ENCODE results near the gene TSPAN10. TPM values are rescaled to one million over a fixed set of nuclear protein-coding genes. Genes with fewer than 3 reads are reported as not detected.

The TSPAN10 gene
- total RNA-seq, 1 experiment from 2014 or later, result 3.5 TPM

DNA sequence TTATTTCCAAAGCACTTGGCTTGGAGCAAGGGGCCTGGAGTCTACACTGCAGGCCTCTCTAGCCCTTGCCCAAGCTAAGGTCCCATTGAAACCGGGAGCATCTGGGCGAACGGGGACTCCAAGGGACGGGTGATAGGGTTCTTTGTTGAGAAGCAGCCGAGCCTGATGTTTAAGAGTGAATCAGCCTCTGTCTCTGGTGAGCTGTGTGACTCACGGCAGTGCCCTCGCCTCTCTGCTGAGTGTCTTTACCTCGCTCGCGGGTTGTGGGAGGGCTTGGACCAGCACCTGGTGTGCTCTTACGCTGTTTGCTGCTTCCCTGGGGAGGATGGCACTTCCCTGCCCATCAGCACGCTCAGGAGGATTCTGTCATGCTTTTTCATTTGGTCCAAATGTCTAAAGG, 48.1 kb downstream of the TSPAN10 start:
- H3K79me2 ChIP-seq (ENCODE audit: low read length), result peaks cover 86% of the 10 kb centered on the region
- ATAC-seq (peak; percentile 62), DNase-seq (peak; percentile 88)
- intact Hi-C loops (cut with micrococcal nuclease), result no loop called here
- no peak for TF ChIP-seq CTCF (conservative IDR thresholded peaks at IDR 0.05; ENCODE audit: low read depth, low read length)
- H3K4me1 ChIP-seq (ENCODE audit: insufficient read depth, low read length), result peaks cover 24% of the 10 kb centered on the region
- peak overlapping the region; percentile 87 for H3K4me3 ChIP-seq (ENCODE audit: low read length)
- peaks cover 54% of the 10 kb centered on the region for H4K20me1 ChIP-seq (ENCODE audit: low read length)
- H3K9me3 ChIP-seq (ENCODE audit: low read length), result no peaks in the 10 kb centered on the region
- CTCF ChIA-PET, result no interaction called here
- H3K27me3 ChIP-seq (ENCODE audit: low read length), result no peaks in the 10 kb centered on the region
- no peak overlapping the region for H2AFZ ChIP-seq (ENCODE audit: low read length)
- peak overlapping the region; percentile 94 for H3K27ac ChIP-seq (ENCODE audit: low read length)
- H3K4me2 ChIP-seq (ENCODE audit: low read length), result peak overlapping the region; percentile 96
- no peaks in the 10 kb centered on the region for H3K9me2 ChIP-seq (replicated peaks; ENCODE audit: low read length)
- POLR2A ChIA-PET (ENCODE audit: unreplicated experiment), result interaction anchor here (0.7 to 1.0 kb wide), 2 partner anchors 17 to 18 kb away, joined by 4 to 6 read pairs; partner anchors contain the start of gene MRPL12
- BruUV-seq (replicated peaks), result no TSS peak
- peaks cover 38% of the 10 kb centered on the region for H3K36me3 ChIP-seq (ENCODE audit: low read depth, low read length)
- H3F3A ChIP-seq (ENCODE audit: low read length, unreplicated experiment), result peaks cover 5% of the 10 kb centered on the region
- H3K9ac ChIP-seq (ENCODE audit: low read length), result peak overlapping the region; percentile 95

DNA sequence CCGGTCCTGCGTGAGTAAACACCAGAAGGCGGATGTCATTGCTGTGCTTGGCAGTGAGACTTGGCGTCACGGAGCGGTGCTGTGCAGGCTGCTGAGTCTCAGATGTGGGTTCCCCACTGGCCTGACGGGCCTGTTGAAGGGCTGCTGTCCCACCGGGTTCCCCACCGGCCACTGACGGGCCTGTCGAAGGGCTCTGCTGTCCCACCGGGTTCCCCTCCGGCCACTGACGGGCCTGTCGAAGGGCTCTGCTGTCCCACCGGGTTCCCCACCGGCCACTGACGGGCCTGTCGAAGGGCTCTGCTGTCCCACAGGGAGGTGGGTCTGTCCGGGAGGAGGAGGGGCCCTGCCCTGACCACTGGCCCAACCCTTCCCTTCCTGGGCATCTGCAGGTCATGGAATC, 49.6 kb downstream of the TSPAN10 start:
- H4K20me1 ChIP-seq (ENCODE audit: low read length), result peaks cover 55% of the 10 kb centered on the region
- no peak for TF ChIP-seq CTCF (conservative IDR thresholded peaks at IDR 0.05; ENCODE audit: low read depth, low read length)
- ChIA-PET POLR2A (ENCODE audit: unreplicated experiment) (no interaction called here), CTCF (no interaction called here)
- no TSS peak for BruUV-seq (replicated peaks)
- H3K4me2 ChIP-seq (ENCODE audit: low read length), result no peak overlapping the region
- no peaks in the 10 kb centered on the region for H3K27me3 ChIP-seq (ENCODE audit: low read length)
- H3K27ac ChIP-seq (ENCODE audit: low read length), result no peak overlapping the region
- H3K9ac ChIP-seq (ENCODE audit: low read length), result no peak overlapping the region
- DNase-seq, result no peak
- peaks cover 45% of the 10 kb centered on the region for H3K36me3 ChIP-seq (ENCODE audit: low read depth, low read length)
- peaks cover 89% of the 10 kb centered on the region for H3K79me2 ChIP-seq (ENCODE audit: low read length)
- ATAC-seq, result no peak
- peaks cover 5% of the 10 kb centered on the region for H3F3A ChIP-seq (ENCODE audit: low read length, unreplicated experiment)
- peaks cover 24% of the 10 kb centered on the region for H3K4me1 ChIP-seq (ENCODE audit: insufficient read depth, low read length)
- H3K9me3 ChIP-seq (ENCODE audit: low read length), result no peaks in the 10 kb centered on the region
- H3K9me2 ChIP-seq (replicated peaks; ENCODE audit: low read length), result no peaks in the 10 kb centered on the region
- no peak overlapping the region for H2AFZ ChIP-seq (ENCODE audit: low read length)
- H3K4me3 ChIP-seq (ENCODE audit: low read length), result no peak overlapping the region
- intact Hi-C loops (cut with micrococcal nuclease), result no loop called here

DNA sequence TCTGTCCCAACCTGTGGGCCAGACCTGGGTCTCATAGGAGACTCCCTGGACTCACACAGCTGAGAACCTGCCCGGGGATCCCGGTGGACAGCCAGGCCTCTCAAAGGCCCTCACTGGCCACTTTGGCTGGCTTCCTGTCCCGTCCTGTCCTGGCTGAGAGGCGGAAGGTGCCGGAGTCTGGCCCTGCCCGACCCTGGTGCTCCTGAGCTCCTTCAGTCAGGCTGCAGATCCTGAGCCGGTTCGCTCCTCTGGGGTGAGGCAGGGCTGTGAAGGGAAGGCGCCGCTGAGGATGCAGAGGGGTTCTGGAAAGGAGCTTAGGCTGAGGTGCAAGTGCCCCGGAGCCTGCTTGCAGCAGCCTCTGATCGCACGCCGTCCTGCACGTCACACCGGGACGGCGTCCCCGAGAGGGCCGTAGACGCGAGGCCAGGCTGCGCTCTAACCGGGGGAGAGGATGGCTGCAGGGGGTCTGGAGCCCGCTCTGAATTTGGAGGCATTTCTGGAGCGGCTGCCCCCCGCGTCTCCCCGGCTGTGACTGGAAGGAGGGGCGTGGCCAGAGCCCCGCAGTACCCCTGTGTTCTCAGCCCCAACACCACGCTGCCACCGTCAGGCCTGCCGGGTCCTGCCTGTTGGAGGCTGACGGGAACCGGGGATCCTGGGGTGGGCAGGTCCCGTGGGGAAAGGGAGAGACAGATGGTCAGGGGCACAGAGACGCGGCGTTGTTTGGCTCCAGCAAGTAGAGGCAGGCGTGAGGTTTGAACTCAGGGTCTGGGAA, 51.0 kb downstream of the TSPAN10 start:
- H2AFZ ChIP-seq (ENCODE audit: low read length), result no peak overlapping the region
- no peaks in the 10 kb centered on the region for H3K9me2 ChIP-seq (replicated peaks; ENCODE audit: low read length)
- H3F3A ChIP-seq (ENCODE audit: low read length, unreplicated experiment), result peaks cover 5% of the 10 kb centered on the region
- ChIA-PET POLR2A (ENCODE audit: unreplicated experiment) (no interaction called here), CTCF (no interaction called here)
- ATAC-seq, result no peak
- no peak overlapping the region for H3K4me2 ChIP-seq (ENCODE audit: low read length)
- no peak for DNase-seq
- H3K4me1 ChIP-seq (ENCODE audit: insufficient read depth, low read length), result peaks cover 19% of the 10 kb centered on the region
- no peaks in the 10 kb centered on the region for H3K9me3 ChIP-seq (ENCODE audit: low read length)
- no peak overlapping the region for H3K27ac ChIP-seq (ENCODE audit: low read length)
- no TSS peak for BruUV-seq (replicated peaks)
- intact Hi-C loops (cut with micrococcal nuclease), result no loop called here
- no peak overlapping the region for H3K4me3 ChIP-seq (ENCODE audit: low read length)
- H3K27me3 ChIP-seq (ENCODE audit: low read length), result no peaks in the 10 kb centered on the region
- no peak for TF ChIP-seq CTCF (conservative IDR thresholded peaks at IDR 0.05; ENCODE audit: low read depth, low read length)
- H3K79me2 ChIP-seq (ENCODE audit: low read length), result peaks cover 75% of the 10 kb centered on the region
- no peak overlapping the region for H3K9ac ChIP-seq (ENCODE audit: low read length)
- peaks cover 55% of the 10 kb centered on the region for H4K20me1 ChIP-seq (ENCODE audit: low read length)
- peaks cover 56% of the 10 kb centered on the region for H3K36me3 ChIP-seq (ENCODE audit: low read depth, low read length)

All from PC-3 (cell line).